Activated T-cell treated with anti-CD3 and anti-CD28 coated beads for 24 hours (primary cell): ENCODE measurements around the gene PAK4.
A peak's percentile ranks its signal among the peaks of the same experiment; 100 is the strongest.
"Not testable (repeated sequence)": the region's sequence is repeated elsewhere in the genome, so short reads cannot be mapped to it uniquely, and the experiment has no call there.

ENCODE experiments used
- DNase-seq: peaks from one replicate; pipeline ENCODE4 v3.0.0-alpha.2; 2020; ENCODE audit warnings: low read depth

PAK4 gene

DNA sequence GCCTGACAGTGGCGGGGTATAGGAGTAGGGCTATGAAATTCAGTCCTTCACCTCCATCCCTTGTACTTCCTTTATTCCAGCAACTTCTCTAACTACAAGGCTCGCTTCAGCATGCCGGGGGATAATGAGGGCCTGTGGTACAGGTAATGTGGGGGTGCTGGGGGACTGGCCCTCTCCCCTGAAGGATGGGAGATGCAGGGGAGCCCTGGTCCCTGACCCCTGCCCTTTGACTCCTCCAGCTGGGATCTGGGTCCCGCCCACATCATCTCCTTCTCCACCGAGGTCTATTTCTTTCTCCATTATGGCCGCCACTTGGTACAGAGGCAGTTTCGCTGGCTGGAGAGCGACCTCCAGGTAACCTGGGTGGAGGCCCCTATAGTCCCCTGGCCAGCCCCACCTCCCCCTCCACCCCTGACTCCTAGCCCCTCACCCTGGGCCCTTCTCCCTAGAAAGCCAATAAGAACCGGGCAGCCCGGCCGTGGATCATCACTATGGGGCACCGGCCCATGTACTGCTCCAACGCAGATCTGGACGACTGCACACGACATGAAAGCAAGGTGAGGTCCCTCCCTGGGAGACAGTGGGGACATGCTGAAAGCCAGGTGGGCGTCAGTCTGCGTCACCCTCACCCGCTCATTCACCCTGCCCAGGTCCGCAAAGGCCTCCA lies 25.0 kb upstream of the PAK4 start:
- no peak for DNase-seq

DNA sequence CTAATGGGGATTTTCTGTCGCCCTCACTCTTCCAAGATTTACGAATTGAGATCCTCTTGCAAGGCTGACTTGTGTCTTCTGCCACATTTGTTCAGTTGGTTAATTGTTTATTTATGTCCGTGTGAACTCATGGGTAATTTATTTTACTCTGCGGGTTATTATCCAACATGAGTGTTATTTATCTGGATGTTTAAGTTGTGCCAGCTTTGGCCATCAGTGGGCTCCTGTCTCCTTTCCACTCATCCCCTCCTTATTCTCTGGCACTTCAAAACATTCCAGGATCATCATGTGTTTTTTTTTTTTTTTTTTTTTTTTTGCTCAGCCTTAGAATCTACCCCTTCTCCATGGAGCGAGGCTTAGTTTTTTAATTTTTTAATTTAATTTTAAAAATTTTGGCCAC lies 22.4 kb upstream of the PAK4 start:
- DNase-seq = no peak

- no peak for DNase-seq
Observed at GRCh38 chr19:39104186-39104596, 21.4 kb upstream of the PAK4 start.

GRCh38 chr19:39106194-39106593 lies 19.4 kb upstream of the PAK4 start:
- no peak for DNase-seq

- DNase-seq = no peak
Observed at GRCh38 chr19:39109641-39110040, 15.9 kb upstream of the PAK4 start.

DNA sequence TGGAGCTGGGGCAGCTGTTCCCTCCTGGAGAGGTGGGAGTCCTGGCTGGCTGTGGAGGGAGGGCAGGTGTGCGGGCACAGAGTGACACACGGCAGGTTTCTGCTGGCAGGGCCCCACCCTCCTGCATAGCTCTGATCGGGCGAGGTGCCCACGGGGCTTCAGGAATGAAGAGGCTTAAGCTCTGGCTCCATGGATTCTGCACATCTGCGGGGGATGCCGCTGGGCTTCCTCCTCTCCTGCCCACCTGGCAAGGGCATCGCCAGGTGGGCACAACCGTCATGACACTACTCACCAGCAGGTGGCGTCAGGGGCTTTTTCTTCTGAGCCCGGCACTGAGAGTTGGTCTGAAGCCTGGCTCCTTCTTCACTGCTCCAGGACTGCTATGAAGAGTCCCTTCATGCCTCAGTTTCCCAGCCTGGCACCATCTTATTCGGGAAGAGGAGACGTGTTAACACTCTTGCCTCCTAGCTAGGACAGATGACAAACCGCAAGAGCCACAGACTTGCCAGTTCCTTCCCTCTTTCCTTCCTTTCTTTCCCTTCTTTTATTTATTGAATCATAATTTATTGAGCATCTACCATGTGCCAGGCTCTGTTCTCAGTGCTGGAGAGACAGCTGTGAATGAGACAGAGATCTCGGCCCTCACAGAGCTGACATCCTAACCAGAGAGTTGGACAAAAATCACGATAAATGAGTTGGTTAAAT lies 15.2 kb upstream of the PAK4 start:
- peak; percentile 68 for DNase-seq

GRCh38 chr19:39111593-39112199 lies 13.9 kb upstream of the PAK4 start:
- DNase-seq = no peak

DNA sequence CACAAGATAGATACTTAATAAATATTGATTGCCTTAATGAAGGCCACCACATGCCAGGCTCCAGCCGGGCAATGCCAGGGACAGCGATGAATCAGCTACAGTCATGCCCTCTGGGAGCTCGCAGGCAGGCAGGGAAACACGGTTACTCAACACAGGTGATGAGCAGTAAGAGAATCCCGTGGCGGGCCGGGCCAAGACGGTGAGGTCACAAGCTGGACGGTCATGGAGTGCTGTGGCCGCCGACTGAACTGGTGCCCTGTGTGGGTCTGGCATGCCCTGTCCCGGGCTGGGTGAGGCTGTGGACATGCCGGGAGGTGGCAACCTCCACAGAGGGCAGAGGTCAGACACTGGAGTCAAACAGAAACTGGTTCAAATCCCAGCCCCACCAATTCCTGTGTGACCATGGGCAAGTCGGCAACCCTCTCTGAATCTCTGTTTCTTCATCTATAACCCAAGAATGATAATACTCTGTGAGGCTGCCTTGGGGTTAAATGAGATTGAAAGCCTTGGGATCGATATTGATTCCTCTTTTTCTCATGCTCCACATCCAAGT lies 13.2 kb upstream of the PAK4 start:
- no peak for DNase-seq

DNA sequence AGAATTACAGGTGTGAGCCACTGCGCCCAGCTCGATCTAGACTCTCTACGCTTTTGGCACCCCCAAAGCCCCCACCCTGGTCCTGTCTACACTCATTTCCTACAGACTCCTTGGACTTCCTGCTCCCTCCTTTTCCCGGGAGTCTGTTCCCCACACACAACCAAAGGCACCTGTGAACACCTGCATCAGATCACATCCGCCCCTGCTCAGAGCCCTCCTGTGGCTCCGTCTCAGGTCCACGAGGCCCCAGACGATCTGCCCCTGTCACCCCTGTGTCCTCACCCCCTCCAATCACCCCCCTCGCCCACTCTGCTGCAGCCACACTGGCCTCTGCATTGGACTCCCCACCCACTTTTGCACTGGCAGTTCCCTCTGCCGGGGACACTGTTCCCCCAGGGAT lies 12.4 kb upstream of the PAK4 start:
- no peak for DNase-seq

DNA sequence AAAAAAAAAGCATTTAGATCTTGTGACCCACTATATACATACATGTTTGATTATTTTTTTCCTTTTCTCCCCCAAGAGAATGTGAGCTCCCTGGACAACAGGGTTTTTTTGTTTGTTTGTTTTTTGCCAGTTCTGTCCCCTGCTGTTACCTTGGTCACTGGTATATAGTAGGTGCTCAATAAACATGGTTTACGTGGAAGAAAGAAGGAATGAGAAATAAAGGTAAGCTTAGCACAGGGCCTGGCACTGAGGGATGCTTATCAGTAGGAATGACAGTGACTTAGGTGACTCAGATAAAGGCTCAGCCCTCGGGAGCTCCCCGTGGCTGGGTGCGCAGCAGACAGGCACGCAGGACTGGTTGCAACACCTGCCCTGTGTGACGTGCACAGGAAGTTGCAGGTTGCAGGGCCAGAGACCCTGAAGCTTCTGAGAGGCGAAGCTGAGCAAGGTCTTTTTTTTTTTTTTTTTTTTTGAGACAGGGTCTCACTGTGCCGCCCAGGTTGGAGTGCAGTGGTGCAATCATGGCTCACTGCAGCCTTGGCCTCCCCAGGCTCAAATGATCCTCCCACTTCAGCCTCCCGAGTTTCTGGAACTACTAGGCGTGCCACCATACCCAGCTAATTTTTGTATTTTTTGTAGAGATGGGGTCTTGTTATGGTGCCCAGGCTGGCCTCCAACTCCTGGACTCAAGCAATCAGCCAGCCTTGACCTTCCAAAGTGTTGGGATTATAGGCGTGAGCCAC lies 10.3 kb upstream of the PAK4 start:
- DNase-seq = no peak

- DNase-seq = not testable (repeated sequence)
Observed at GRCh38 chr19:39117023-39117422, 8.6 kb upstream of the PAK4 start.

- DNase-seq = no peak
Observed at GRCh38 chr19:39119830-39120229, 5.8 kb upstream of the PAK4 start.

DNA sequence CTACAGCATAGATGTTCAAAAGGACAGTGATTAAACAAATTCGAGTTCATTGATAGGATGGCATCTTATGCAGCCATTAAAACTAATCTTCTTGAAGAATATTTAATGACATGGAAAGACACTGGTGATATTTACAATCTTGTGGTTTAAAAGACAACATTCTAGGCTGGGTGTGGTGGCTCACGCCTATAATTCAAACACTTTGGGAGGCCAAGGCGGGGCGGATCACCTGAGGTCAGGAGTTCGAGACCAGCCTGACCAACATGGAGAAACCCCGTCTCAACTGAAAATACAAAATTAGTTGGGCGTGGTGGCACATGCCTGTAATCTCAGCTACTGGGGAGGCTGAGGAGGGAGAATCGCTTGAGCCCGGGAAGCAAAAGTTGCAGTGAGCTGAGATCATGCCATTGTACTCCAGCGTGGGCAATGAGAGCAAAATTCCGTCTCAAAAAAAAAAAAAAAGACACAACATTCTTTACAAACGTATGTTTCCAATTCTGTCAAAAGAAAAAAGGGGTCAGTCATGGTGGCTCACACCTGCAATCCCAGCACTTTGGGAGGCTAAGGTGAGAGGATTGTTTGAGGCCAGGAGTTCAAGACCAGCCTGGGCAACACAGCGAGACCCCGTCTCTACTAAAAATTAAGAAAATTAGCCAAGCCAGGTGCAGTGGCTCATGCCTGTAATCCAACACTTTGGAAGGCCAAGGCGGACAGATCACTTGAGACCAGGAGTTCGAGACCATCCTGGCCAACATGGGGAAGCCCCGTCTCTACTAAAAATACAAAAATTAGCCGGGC lies 2.5 kb upstream of the PAK4 start:
- DNase-seq = no peak

GRCh38 chr19:39124136-39124764 lies 1.3 kb upstream of the PAK4 start:
- DNase-seq = no peak

DNA sequence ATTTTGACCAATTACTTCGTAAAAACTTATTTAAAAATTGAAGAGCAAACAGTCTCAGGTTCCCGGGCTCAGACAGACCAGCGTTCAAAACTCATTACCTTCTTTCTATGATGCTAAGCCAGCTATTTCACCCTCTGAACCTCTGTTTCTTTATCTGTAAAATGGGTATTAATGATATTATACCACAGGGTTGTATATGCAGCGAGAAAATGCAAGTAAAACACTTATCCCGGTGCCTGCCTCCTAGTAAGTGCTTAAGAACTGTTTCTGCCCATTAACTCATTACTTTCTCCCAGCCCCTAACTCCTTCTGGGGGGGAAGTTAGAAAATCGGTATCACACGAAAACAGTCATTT lies 410 bp upstream of the PAK4 start:
- DNase-seq = no peak

DNA sequence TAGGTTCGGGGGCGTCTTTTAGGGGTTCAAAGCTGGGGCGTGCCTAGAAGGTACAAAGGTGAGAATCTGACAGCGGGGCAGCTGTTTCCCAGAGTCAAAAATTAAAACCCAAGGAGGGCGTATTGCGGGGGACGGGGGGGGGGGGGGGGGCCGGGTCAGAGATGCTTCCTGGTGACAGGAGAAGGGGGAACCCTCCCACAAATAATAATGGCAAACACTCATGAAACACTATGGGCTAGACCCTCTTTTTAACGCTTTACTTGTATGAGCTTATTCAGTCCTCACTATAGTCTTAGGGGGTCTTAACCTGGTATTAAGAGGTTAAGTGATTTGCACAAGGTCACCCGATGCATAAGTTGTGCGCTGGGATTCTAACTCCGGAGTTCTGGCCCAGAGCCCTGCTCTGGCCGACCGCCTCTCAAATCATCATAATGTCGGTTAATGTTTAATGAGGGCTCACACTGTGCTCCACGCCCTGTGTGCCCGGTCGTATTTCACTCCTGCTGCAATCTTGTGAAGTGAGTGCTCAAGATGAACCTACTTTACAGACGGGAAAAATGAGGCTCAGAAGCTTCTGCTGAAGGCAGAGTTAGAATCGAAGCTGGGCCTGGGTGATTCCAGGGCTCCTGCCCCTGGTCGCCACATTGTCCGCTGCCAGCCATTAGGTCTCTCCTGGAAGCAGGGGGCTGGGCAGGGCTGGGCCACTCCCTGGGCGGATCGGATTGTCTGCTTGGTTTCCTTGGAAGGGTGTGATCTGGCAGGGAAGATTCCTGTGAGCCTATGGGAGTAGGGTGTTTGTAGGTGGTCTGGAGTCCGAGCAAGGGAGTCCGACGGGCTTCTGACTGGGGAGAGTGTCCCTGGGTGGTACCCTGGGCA lies 964 bp downstream of the PAK4 start:
- no peak for DNase-seq

GRCh38 chr19:39127812-39128515 lies 2.4 kb downstream of the PAK4 start:
- no peak for DNase-seq

- no peak for DNase-seq
Observed at GRCh38 chr19:39128516-39129079, 3.0 kb downstream of the PAK4 start.

- DNase-seq = no peak
Observed at GRCh38 chr19:39129116-39129515, 3.5 kb downstream of the PAK4 start.
